ENCODE data around the gene FBLN2.

Gene FBLN2

GRCh38 chr3:13687517-13687943 is 138.6 kb downstream of the FBLN2 start:
- DNase-seq (ENCODE audit: extremely low read depth, low read depth), result no peak
- no peak for TF ChIP-seq CTCF (IDR thresholded peaks at IDR 0.05; ENCODE audit: low read depth, low read length)
